LoVo (cell line): ENCODE data around the gene TNFRSF14.

Source experiments
- DNase-seq: peaks from one replicate; pipeline ENCODE4 v3.0.0-alpha.2; 2016; ENCODE audit warnings: low spot score

TNFRSF14 gene

DNA sequence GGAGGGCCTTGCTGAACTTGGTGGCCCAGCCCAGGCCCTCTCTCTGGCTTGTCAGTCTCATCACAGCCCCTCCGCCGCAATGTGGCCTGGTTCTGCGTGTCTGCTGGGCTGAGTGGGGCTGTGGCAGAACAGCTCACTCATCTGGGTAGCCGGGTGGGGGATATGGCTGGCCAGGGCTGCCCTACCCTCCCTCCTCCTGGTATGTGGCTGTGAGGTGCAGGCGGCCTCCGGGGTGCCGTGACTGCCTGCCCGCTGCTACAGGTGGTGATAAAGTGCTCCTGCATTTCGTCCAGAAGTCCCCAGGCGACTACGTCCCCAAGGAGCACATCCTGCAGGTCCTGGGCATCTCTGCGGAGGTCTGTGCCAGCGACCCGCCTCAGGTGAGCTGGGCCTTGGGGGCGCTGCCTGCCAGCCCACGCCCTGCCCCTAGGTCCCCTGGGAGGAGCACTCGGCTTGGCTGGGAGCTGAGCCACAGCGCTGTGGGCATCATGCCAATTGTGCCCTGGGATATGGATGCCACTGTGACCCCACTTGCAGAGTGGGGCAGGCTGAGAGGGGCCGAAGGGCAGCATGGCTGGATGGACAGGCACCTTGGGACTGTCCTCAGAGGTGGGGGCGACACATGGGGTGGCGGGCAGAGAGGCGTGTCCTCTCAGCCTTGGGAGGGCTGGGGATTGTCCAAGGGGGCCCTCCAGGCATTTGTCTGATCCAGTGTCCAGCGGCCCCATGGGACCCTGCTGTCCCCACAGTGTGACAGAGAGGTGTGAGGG lies 32.7 kb downstream of the TNFRSF14 start:
- no peak for DNase-seq

DNA sequence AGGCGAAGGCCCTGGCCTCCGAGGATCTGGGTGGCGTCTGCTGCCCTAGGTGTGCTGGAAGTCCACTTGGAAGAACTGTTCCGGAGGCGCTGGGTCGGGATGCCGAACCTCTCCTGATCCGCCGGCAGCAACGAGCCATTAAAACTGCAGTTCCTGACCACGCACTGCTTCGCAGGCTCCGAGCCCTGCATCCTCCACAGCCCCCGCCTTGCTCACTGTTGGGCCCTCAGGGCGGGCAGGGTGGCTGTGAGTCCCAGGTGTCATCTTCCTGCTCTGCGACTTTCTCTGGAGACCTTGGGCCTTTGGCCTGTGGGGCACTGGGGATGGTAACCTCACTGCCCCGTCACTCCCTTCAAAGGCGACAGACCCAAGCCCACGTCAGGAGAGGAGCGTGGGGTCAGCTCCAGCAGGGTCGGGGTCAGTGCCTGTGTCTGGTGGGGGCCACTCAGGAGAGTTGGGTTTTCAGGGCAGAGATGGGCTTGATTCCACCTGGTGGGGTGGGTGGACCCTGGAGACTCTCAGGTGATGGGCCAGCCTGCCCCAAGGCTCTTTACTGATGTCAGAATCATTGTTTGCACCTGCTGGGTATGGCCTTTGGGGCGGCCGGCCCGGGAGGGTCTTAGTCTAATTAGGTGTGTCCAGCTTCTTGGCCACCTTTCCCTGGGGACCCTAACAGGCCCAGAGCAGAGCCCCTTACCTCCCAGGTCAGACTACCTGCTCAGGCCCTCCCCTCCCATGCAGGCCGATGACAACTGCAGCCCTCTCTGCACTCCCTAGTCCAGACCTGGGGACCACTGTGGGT lies 33.5 kb downstream of the TNFRSF14 start:
- DNase-seq, result no peak

DNA sequence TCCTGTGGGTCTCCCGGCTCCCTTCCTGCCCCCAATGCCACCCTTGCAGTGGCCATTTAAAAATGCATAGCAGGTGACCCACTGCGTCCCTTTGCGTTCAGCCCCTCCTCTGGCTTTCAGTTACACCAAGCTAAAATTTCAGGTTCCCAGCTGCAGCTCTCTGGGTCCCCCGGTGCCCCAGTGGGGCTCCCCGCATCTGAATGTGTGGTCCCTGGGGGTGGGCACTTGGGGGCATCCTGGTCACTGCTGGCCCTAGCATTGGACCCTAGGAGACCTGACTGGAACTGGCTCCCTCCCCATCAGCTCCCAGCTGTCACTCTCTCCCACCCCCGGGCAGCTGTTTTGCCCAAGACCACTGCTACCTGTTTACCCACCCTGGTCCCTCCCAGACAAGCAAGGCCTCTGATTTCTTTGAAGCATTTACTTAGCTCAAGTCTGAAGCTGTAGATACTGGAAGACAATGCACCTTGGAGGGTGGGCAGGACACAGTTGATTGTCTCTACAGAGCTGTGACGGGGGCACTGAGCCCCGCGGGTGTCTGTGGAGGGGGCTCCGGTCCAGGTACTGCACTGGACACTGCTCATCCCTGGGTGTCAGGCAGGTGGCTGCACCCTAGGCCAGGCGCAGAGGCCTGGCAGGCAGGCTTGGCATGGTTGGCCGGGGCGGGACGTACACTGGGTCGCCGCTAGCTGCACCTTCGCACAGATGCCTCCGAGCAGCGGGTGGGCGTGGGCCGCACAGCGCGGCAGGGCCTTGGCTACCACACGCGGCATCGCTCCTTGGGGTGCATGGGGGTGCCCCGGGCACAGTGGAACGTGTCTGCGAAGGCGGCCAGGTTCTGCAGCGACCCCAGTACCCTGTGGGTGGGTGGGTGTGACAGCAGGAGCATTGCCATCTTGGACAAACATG lies 34.3 kb downstream of the TNFRSF14 start:
- no peak for DNase-seq

DNA sequence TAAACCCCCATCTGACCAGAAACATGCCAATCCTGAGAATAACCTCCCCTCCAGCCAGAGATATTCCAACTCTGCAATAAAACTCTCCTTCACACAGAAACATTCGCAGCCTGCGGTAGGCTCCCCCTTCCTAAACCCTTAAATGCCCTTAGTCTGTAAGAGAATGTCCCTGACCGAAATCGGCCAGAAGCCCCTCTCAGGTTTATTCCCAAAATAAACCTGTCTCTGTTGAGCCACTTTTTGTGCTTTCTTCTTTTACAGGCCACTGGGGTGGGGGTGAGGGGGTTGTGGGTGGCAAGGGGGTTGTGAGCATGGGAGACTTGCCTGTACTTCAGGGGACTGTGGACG lies 35.0 kb downstream of the TNFRSF14 start:
- DNase-seq, result no peak

- DNase-seq, result no peak
These were observed 35.5 kb downstream of the TNFRSF14 start for GRCh38 chr1:2591581-2592261.

GRCh38 chr1:2592672-2593071 lies 36.5 kb downstream of the TNFRSF14 start:
- DNase-seq, result no peak

- DNase-seq, result no peak
These were observed 37.2 kb downstream of the TNFRSF14 start for GRCh38 chr1:2593251-2593878.

DNA sequence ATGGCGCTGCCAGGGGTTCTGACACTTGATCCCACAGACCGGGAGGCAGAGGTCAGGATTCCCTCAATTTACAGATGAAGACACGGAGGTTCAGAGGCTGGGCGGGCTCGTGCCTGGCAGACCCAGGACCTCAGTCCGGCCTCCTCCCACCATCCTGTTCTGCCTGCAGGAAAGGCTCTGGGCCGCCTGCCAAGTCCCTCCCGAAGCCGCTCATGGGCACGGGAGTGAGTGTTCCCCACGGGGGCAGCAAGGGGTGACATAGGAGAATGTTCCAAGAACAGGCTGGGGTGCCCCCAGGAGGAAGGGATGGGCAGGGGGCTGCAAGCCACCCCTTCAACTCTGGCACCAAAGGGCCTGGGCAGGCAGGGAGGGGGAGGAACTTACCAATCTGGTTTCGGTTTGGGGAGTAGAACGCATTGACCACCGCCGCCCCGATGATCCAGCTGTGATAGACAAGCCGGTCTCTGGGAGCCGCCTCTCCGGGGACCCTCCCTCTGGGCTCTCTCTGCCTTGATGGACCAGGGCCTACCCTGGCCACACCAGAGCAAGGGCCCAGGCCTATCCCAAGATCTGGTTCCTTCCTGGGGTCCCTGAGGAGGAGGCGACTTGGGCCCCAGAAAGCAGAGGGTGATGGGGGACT lies 38.0 kb downstream of the TNFRSF14 start:
- no peak for DNase-seq

DNA sequence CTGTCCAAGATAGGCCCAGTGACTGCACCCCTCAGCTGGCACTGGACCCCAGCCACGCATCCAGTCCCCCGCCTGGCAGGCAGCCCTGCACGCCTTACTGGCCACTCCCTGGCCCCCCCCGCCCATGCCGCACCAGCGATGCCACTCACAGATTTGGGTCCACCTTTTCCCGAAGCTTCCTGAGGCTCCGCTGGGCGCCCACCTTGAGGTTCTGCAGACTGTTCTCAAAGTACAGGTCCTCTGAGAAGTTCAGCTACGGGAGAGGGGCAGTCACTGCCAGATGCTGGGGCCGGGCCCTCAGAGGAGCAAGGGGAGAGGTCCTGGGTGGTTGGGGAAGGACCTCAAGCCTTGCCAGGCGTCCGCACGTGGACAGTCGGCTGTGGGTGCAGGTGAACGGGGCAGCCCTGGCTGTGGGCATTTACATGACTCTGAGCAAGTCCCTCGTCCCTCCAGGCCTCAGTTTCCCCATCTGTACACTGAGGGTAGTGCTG lies 38.5 kb downstream of the TNFRSF14 start:
- DNase-seq, result no peak

DNA sequence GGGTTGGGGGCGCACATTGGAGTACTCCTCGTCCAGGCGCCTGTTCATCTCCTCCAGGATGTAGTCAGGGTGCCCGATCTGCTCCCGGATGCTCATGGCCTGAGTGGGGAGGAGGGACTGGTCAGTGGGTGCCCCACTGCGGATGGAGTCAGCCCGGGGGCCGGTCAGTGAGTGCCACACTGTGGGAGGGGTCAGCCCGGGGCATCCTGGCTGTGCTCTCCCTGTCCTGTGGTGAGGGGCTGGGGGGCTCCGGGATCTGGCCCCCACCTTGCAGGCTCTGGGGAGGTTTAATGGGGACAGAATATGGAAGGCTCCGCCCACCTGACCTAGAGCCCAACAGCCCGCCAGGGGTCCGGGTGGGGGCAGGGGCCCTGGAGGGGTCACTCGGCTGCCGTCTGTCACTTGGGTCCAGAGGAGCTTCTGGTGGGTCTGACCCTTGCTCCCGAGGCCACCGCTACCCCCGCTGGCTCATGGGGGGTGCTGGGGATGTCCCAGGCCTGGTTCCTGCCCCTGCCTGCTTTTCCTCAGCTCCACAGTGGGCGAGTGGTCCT lies 39.2 kb downstream of the TNFRSF14 start:
- DNase-seq, result no peak

DNA sequence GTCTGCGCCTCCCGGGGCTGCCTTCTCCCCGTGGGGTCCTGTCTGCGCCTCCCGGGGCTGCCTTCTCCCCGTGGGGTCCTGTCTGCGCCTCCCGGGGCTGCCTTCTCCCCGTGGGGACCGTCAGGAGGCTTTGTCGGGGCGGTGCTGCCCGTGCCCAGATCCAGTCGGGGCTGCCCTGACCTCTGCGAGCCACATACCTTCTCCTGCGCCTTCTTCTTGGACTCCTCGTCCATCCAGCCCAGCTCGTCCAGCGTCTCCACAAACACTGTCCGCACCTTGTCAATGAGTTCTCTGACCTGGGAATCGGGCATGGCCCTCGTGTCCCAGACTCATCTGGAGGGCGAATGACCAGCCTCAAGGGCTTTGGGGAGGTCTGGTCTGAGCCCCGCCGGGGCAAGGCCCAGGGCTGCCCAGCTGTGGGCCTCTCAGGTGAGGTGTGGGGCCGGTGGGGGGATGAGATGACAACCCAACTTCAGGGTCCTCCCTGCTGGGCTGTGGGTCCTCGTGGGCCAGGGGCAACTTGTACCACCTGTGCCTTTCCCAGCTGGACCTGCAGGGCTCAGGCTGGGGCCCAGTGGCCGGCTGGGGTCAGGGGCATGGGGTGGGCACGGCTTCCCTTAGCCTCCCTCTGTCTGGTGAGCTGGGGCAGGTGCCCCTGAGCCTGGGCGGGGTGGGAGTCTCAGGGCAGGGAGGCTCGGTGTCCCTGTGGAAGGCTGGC lies 39.8 kb downstream of the TNFRSF14 start:
- no peak for DNase-seq

DNA sequence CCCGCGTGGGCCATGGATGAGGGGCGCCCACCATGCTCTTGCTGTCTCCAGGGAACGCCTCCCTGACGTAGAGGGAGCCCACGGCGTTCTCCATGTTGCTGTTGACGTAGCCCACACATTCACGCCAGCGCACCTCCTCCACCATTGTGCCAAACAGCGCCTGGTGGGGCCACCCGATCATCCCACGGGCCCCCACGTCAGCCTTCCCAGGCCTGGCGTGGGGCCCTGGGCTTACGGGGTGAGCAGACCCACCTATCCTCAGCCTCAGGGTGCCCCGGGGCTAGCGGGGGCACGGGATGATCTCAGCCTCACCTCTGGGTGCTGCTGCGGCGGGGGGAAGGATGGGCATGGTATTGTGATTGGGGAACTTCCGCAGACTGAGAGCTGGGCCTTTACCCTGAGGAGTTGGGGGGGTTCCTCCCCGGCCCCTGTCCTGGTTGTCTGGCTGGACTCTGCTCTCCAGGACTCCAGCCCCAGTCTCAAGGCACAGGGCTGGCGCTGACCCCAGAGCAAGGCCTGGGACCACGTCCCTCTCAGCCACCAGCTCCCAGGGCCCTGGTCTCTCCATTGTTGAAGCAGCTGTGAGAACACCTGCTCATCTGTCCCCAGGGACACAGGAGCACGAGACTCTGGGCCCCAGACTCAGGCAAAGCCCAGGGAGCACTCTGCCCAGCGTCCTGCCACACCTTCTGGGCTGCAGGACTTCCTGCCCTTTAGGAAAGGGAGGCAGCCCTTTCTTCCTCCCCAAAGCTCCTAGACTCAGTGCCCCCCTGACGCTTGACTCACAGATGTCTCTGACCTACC lies 40.6 kb downstream of the TNFRSF14 start:
- no peak for DNase-seq

- DNase-seq, result no peak
These were observed 41.5 kb downstream of the TNFRSF14 start for GRCh38 chr1:2597441-2598328.

DNA sequence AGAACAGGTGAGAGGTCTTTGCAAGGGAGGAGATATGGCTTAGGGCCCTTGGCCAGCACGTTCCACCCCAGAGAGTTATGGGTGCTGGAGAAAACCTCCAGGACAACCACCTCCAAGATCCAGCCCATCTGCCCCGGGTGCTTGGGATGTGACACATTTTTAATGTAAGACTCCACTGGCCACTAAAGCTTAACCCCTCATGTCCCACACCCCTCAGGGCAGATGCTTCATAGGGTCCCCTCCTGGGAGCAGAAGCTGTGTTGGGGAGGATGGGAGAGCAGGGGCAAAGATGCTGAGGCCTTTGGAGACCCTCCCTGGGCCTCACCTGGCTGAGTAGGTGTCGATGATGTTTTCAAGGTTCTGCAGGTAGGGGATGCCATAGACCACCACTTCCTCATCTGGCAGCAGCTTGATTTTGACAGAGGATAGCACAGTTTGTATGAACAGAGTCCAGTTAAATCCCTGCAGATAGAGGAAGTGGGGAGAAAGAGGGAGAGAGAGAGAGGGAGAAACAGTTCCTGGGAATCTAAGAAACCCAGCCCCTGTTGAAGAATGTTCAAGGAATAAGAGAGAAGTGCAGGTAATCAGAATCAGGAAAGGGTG lies 42.3 kb downstream of the TNFRSF14 start:
- no peak for DNase-seq

GRCh38 chr1:2601721-2602303 lies 45.6 kb downstream of the TNFRSF14 start:
- no peak for DNase-seq

DNA sequence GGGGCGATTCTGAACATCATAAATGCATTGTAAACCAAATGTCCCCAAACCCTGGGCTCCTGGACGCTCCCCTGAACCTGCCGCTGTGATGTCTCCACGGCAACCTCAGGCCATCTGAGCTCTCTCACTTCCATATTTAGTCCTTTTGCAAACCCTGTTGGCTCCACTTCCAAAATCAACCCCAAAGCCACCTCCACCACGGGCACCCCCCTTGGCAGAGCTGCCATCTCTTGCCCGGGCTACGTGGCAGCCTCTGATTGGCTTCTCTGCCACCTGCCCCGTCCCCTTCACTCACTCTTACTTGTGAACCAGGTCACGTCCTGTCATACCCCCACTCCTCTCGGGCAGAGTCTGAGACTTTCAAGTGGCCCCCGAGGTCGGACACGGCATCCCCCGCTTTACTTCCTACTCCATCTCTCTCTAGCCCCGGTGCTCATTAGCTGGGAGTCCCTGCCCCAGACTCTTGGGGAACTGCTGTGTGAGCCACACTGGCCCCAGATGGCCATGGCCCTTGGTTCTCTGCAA lies 46.2 kb downstream of the TNFRSF14 start:
- no peak for DNase-seq
